ENCODE measurements around the gene STRADA.

STRADA gene

DNA sequence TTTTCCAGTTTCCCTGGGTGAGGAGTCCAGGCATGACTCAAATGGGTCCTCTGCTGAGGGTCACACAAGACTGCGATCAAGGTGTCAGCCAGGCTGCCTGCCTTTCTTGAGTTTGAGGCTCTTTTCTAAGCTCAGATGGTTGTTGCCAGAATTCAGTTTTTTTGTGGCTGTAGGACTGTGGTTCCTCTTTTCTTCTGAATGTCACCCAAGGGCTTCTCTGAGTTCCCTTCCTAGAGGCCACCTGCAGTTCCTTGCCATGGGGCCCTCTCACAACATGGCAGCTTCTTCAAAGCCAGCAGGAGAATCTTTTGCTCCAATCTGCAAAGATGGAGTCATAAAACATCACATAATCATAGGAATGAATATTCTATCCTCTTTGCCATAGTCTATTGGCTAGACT, 59.2 kb downstream of the STRADA start:
- DNase-seq: no peak

DNA sequence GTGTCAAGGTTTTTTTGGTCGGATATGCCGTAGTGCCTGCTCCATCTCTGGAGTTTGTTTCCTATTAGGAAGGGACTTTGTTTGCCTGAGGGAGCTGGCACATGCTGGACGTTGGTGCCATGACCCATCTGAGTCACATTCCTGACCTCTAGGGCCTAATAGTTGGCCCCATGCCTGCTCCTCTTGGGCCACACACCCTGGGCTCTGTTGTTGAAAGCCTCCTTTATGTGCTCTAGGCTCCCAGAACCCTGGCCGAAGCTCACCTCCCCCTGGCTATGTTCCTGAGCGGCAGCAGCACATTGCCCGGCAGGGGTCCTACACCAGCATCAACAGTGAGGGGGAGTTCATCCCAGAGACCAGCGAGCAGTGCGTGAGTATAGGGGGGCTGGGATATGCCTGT, 60.1 kb downstream of the STRADA start:
- DNase-seq: no peak

DNA sequence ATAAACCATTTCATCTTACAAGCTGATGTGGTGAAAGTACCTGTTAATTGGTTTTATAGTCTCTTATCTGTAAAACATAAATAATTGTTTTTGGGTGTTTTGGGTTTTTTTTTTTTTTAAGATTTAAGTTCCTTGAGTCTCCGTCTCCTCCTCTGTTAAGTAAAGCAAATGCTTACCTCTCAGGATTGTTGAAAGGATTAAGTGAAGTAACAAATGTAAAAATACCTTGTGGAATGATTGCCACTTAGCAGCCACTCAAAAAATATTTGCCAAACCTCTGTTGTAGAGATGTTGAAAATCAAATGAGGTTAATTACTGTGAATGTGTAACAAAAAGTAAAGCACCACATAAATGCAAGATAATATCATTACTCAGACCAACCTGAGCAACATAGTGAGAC, 60.9 kb downstream of the STRADA start:
- no peak for DNase-seq

DNA sequence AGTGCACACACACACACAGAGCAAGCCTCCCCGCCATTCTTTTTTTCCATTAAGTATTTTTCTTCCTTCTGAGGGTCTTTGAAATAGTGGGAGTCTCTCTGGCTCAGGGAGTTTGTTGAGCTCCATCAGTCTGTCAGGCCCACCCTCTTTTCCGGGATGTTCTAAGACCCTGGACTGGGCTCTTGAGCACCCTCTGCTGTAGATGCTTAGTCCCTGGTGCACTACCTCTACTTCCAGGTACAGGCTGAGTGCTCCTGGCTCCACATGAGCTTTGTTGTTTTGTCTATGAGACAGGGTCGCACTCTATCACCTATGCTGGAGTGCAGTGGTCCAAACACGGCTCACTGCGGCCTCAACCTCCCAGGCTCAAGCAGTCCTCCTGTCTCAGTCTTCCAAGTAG, 62.4 kb downstream of the STRADA start:
- DNase-seq: no peak

DNA sequence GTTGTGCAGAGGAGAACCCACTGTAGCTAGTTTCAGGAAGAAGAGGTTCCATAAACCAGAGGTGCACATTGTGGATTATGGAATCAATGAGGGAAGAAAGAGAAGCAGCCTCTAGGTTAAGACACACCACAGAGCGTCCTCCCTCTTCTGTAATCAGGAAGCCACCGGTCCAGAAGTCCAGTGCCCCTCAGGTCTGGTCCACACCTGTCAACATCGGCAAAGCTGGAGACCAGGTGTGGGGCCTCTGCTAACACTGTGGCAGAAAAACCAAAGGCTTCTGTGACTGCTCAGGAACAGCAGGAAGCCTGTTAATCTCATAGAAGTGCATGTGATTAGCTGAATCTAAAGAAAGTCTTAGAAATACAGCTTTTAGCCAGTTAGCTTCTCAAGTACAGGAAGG, 65.0 kb downstream of the STRADA start:
- no peak for DNase-seq

DNA sequence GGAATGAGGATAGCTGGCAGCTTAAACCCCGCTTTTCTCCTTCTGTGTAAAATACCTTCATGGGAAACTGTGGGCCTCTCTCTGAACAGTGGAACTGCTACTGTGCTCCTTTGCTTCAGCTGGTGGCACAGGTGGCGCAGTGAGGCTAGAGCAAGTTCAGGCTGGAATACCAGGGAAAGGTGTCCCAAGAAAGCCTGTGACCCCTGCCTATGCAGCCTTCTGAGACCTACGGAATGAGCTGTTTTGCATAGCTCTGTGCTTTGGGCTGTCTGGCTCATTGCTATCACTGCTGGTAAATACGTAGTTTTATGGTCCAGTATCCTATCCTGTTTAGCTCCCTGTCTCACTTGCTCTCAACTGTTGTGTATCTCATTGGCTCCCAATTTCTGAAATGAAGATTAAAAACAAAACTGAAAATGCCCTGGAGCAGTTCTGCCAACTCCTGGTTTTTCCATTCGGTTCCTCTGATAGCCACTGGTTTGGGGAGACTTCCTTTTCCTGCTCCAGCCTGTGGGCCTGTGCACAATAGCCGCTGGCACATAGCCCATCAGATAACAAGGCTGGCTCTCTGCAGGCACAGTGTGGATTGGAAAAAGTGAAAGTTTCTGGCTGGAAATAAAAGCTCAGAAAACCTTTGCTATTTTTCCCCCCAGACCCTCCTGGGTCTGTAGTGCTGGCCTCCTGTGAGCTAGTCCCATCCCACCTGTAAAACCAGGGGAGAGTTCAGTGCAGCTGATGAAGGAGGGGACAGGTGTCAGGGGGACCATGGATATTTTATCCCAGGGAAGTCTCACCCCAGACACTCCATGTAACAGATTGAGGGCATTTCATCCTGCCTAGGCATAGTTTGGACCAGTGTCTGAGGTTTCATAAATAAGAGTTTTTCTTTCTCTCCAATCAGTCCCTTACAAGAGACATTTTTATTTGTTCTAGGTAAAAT, 65.7 kb downstream of the STRADA start:
- DNase-seq: no peak

DNA sequence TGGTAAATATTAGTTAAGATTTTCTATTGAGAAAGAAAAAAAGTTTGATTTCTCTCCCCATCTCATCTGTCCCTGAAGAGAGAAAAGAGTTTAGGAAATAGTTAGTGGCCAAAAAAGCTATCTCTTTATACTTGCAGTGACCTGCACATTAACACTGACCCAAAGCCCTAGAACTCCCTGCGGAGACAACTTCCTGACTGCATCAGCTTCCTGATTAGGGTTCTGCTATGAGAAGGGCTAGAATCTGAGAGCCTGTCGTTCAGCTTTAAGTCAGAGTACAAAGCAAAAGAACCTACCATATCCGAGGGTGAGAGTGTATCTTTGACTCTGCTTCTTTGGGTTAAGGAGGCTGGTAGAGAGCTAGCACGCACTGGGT, 66.4 kb downstream of the STRADA start:
- DNase-seq: no peak

DNA sequence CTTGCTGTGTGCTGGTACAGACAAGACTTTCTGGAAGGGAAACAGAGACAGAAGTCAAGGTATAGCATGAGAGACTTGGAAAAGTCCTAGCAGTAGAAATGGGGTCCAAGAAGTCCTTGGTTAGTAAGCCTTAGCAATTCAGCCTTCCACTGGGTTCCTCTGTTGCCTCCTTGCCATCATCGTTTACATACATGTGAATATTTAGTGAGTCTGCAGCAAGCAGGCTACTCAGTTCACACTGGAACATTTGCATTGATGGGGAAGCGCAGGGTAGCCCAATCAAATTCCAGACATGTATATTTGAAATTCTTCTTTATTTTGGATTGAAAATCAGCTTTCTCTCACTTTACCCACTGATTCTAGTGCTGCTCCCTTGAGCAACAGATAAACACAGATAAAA, 68.7 kb downstream of the STRADA start:
- DNase-seq: no peak

GRCh38 chr17:63665527-63666214, 75.9 kb downstream of the STRADA start:
- DNase-seq: no peak

DNA sequence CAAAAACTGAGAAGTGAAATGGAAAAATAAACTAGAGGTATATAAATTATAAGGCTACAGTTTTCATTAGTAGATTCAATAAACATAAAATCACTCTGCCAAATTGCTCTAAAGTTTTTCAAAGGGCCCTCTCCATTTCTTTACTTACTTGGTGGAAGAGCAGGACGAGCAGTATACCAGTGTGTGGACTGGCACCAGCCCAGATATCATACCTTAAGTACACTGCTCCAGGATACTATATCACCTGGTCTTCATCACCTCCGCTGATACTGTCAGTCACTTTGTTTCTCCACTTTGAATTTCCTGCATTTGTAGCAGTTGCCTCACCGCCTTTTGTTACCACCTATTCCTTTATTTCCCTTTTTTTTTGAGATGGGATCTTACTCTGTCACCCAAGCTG, 81.7 kb downstream of the STRADA start:
- no peak for DNase-seq

GRCh38 chr17:63658366-63658765, 83.2 kb downstream of the STRADA start:
- DNase-seq: no peak

DNA sequence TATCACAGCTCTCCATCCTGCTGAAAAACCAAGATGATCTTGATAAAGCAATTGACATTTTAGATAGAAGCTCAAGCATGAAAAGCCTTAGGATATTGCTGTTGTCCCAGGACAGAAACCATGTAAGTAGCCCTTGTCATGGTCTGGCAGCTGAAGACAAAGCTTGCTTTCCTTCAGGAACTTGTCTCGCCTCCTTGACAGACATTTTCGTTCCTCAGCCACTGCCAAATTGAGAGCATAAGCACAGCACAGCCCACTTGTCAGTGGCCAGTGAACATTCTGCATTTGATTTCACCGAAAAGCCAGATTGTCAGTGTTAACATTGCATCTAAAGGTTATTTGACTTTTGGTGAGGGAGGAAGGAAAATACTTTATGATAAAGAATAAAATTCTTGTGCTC, 83.8 kb downstream of the STRADA start:
- no peak for DNase-seq

DNA sequence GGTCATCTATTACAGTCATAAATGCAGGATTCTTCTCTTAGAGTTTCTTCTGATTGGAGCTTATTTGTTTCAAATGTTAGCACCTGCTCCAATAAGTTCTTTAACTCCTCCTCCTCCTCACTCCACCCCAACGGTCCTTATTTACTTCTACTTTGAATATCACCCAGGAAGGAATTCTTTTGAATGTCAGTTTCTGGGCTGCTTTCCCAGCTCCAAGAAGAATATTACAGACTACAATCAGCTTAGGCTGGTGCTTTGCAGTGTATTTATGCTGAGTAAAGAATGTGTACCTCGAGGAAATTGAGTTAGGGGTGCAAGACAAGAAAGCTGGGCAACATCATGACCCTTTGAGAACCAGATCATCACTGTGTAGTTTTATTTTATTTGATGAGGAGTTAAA, 88.5 kb downstream of the STRADA start:
- DNase-seq: no peak

All from NCI-H1694 (cell line).